NCI-H524 (cell line): ENCODE measurements around the gene DAPK1.

Experiments
- DNase-seq, 2 experiments: peaks; one replicate each; lab custom pipeline; 2025; lab: John Stamatoyannopoulos, UW

DAPK1 gene

DNA sequence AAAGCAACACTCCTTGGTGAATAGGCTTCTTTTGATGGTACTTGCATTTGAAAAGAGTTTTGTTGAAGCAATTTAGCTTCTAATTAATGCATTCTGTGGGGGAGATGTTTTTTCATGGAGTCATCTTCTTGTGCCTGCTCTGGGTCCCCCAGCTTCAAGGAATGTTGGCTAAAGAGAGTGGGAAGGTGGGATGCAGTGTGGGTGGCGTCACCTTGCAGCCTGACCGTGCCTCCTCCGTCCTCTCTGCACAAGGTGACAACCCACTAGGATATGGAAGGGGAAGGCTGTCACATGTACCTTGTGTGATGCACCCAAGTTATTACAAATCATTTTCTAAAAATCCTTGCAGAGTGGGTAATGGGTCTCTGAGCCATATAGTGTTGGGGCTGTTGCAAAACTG is 70.7 kb downstream of the DAPK1 start:
- no peak for DNase-seq

DNA sequence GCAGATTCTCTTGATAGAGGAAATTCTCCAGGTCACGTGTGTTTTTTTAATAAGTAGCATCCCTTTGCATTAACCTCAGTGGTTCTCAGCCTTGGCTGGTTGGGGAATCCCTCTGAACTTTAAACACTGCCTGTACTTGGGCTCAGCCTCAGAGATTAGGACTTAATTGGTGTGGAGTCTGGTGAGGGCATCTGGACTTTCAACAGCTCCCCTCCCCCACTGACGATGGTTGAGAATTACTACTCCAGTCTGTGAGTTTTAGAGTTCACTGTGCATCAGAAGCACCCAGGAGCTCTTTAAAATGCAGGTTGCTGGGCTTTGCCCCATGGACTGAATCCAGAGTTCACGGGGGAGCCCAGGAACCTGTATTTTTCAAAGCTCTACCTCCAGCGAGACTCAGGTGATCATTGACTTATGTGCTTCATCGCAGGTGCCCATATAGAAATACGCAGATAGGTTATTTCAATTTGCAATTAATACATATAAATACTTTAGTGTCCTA is 71.4 kb downstream of the DAPK1 start:
- peak; percentile 59 to 73 for DNase-seq

GRCh38 chr9:87569518-87569917 is 71.9 kb downstream of the DAPK1 start:
- DNase-seq, result no peak

- no peak for DNase-seq
Measured at GRCh38 chr9:87570000-87570908, 72.6 kb downstream of the DAPK1 start.

- DNase-seq, result no peak
Measured at GRCh38 chr9:87572719-87573118, 75.1 kb downstream of the DAPK1 start.

DNA sequence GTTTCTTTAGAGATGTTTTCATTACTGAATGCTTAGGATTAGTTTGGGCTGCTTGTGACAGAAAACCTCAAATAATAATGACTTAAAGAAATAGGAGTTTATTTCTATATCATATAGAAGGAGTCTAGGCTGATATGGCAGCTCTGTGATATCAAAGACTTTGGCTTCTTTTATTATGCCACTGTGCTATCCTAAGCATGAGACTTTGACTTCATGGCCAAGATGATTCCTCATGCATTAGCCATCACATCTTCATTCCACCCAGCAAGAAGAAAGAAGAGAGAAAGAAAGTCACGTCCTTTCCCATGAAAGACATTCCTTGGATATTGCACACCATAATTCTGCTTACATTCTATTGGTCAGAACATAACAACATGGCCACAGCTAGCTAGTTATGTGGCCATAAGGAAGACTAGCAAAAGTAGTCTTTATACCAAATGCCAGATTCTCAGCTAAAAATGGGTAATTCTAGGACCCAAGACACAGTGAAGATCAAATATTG is 76.2 kb downstream of the DAPK1 start:
- no peak for DNase-seq

DNA sequence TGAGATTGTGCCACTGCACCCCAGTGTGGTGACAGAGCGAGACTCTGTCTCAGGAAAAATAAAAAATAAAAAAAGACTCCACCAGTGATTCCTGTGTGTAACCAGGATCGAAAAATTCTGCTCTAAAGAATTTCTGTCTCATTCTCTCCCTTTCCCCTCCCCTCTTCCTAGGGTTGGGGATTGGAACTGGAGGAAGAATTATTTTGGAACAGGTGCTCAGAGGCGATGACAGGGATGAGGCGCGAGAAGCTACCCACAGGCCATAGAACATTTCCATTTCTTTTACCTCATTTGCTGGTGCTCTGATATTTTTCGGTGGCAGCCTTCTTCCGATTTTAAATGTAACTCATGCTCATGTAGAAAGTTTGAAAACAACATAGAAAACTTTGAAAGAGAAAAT is 80.1 kb downstream of the DAPK1 start:
- DNase-seq, result no peak

DNA sequence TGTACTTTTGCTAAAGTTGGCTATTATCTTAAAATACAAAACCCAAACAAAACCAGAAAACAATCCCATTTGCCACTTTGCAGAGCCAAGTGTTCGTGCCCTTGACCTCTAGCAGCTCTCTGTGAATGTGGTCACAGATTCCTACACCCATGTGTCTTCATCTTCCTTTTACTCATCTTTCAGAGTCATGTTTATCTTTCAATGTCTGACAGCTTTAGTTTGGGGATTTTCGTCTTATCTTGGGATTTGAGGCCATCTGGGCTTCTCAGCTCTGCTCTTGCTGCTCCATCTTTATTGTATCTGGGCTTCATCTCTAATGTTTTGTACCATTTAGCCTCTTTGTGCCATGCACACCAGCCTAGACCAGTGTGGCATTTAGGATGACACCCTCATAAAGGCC is 81.0 kb downstream of the DAPK1 start:
- DNase-seq, result peak in 1 of 2 experiments; percentile 29

- no peak for DNase-seq
Measured at GRCh38 chr9:87579781-87580541, 82.3 kb downstream of the DAPK1 start.

DNA sequence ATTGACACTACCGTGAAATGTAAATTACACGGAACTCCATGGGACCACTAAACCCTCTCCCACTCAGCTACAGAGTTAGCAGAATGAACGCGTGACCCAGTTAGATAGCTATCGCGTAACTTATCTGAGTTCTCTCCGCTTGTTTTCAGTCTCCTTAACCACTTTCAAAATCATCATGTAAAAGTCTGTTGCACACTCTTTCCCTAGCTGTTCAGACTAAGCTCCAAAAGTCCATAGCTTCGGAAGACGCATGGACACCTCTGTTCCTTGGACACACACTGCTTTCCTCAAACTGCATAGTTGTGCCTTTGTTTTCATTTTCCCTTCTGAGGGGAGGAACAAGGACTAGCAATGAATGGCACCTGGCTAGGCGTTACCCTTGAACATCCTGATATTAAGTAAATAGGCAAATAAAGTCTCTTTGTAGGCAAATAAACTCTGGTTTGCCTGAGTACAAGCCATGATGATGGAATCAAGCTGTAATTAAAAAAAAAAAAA is 83.3 kb downstream of the DAPK1 start:
- no peak for DNase-seq

DNA sequence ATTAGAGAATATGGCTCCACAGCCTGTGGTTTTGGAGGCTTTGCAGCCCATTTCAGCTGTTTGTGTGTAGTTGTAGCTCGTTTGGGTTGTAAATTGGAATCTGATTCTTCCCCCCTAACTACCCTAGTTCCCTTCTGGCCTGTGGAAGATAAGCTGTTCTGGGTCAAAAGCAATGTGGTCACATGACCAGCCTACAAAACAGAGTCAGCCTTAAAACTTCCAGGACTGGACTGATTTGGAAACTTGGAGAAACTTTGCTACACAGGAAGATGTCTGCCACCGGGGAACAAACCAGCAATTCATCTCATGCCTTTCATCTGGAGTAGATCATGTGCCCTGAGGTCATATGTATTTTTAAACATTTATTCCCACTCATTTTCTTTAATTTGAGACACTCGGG is 83.8 kb downstream of the DAPK1 start:
- DNase-seq, result no peak

DNA sequence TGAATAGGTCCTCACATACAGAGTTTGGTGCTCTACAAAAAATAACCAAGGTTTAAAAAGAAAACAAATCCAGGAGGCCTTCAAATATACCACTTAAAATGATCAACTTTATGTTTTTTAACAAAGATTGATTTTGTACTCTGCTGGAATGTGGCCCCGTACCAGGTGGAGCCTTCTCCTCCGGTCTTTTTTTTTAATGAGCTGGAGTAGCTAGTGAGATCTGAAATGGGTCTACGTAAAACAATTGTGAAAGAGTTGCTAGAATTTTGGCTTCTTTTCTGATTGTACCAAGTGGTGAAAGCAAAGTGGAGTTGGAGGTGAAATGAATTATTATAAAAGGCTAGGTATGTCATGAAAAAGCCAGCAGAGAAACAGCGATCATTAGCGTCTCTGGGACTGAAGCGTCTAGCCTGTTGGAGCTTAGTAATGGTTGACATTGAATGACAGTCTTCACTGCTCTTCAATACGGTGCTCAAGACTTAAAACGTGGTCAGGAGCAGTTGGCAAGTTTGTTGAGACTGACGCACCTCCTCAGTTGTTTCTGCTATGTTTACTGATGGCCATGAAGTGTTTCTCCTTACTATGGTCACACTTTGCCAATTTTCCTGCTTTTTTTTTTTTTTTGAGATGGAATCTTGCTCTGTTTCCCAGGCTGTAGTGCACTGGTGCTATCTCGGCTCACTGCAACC is 84.4 kb downstream of the DAPK1 start:
- DNase-seq, result no peak

GRCh38 chr9:87584326-87584725 is 86.7 kb downstream of the DAPK1 start:
- no peak for DNase-seq

- DNase-seq, result no peak
Measured at GRCh38 chr9:87585123-87585855, 87.6 kb downstream of the DAPK1 start.

GRCh38 chr9:87586731-87587355 is 89.2 kb downstream of the DAPK1 start:
- no peak for DNase-seq

DNA sequence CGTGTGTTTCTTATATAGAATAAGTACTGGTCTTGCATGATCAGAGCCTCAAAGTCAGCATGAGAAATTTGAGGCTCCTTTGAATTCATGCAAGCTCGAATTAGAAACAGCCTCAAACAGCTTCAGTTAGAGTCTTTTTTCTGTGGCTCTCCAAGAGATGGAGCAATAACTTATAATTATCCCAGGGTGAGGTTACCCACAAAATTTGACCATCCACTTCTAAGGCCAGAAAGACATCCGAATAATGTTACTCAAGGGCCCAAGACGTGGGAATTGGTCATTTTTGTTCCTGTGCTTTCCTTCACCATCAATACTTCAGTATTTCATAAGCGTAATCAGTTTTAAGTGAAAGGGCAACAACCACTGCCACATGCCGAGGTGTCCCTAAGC is 89.7 kb downstream of the DAPK1 start:
- no peak for DNase-seq

GRCh38 chr9:87587864-87588263 is 90.2 kb downstream of the DAPK1 start:
- no peak for DNase-seq

GRCh38 chr9:87588339-87588738 is 90.7 kb downstream of the DAPK1 start:
- DNase-seq, result no peak

- no peak for DNase-seq
Measured at GRCh38 chr9:87590996-87591395, 93.3 kb downstream of the DAPK1 start.

DNA sequence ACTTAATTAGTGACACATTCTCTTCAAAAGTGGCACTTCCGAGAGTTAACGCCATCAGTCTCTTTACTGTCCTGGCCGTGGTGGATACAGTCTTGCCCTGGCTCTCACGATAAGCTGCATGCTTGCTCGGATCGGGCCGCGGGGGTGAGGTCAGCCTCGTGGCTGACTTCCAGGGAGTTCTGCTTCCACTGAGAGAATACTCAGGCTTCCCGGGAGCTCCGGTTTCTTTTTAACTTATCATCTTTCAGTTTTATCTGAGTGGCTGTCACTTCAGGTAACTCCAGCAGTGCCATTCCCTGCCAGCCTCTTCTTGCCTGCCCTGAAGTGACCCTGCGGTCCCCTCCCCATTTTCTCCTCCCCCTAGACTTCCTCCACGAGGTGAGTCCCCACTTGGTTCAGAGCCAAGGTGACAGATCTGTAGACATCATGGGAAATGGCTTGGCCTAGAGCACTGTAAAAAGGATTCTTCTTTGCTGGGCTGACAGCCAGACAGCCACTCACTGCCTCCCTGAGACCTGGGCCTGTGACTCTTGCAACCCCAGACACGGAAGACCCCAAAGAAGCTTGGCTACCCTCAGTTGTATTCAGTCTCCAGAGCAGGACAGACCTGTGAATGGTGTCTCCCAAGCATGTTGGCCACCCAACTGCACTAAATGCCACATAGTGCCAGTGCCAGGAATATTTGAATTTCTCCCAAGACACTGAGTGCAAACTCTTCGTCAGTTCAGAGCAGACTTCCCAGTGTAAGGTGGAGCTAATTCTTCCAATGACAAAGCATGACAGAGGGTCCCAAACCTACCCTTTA is 95.1 kb downstream of the DAPK1 start:
- DNase-seq, result no peak
